CD4-positive, alpha-beta T cell (primary cell): ENCODE measurements around the gene HLCS. TPM values are rescaled to one million over a fixed set of nuclear protein-coding genes. Genes with fewer than 3 reads are reported as not detected.
"Not testable (repeated sequence)": the region's sequence is repeated elsewhere in the genome, so short reads cannot be mapped to it uniquely, and the experiment has no call there.

Experiments
- ATAC-seq: fragments of 200-7000 bp; cut with Tn5 transposase; one replicate; pipeline ENCODE4 v1.10.0; 2022; ENCODE audit warnings: mild to moderate bottlenecking; ENCODE audit not compliant: poor library complexity
- CTCF ChIA-PET: fragments of 350-600 bp; sonication (Branson Sonifier 250); formaldehyde crosslinking; loops from one replicate; lab custom pipeline; 2021; ENCODE audit warnings: antibody characterized with exemption, inconsistent platforms; lab: Charles Lee
- POLR2A ChIA-PET: fragments of 350-600 bp; sonication (Branson Sonifier 250); formaldehyde crosslinking; loops from one replicate; lab custom pipeline; 2021; ENCODE audit warnings: antibody characterized with exemption, inconsistent platforms; lab: Charles Lee
- DNase-seq, 14 experiments: peaks; one replicate each; pipeline ENCODE4 v3.0.0-alpha.2; 2013 to 2020; ENCODE audit warnings: mixed read lengths in 2 of 14
- H3K27ac ChIP-seq, 2 donors: one replicate each; pipeline versions ENCODE4 v1.5.1 to v1.7.0; 2013; ENCODE audit warnings: low read length in 2 of 2, low read depth in 1 of 2, mild to moderate bottlenecking in 1 of 2
- H3K27me3 ChIP-seq, 2 experiments: 1 replicate in 1 of 2; 2 replicates in 1 of 2; pipeline versions ENCODE4 v1.6.1 to v1.7.0; 2013; ENCODE audit warnings: low read length in 2 of 2, control low read depth in 1 of 2, mild to moderate bottlenecking in 1 of 2, moderate library complexity in 1 of 2; ENCODE audit not compliant: insufficient read depth in 2 of 2, control insufficient read depth in 1 of 2
- H3K36me3 ChIP-seq: one replicate; pipeline ENCODE4 v1.6.1; 2013; ENCODE audit warnings: low read length, control low read depth; ENCODE audit not compliant: insufficient read depth
- H3K4me1 ChIP-seq: one replicate; pipeline ENCODE4 v1.6.1; 2013; ENCODE audit warnings: low read length, control low read depth; ENCODE audit not compliant: insufficient read depth
- H3K4me3 ChIP-seq: one replicate; pipeline ENCODE4 v1.5.1; 2013; ENCODE audit warnings: mild to moderate bottlenecking, low read length, moderate library complexity
- H3K9me3 ChIP-seq, 2 experiments: 1 replicate in 1 of 2; 2 replicates in 1 of 2; pipeline versions ENCODE4 v1.6.1 to v1.7.0; 2013; ENCODE audit warnings: low read length in 2 of 2, mild to moderate bottlenecking in 2 of 2, control low read depth in 1 of 2, moderate library complexity in 1 of 2; ENCODE audit not compliant: control insufficient read depth in 1 of 2, insufficient read depth in 1 of 2
- H3K27ac Mint-ChIP-seq: one replicate; pipeline ENCODE4 v1.8.0; 2020; ENCODE audit warnings: mixed read lengths
- H3K27me3 Mint-ChIP-seq: one replicate; pipeline ENCODE4 v1.8.0; 2021; ENCODE audit warnings: mixed read lengths
- H3K36me3 Mint-ChIP-seq: one replicate; pipeline ENCODE4 v1.8.0; 2021; ENCODE audit warnings: low read depth, mixed read lengths
- H3K4me1 Mint-ChIP-seq: one replicate; pipeline ENCODE4 v1.8.0; 2021; ENCODE audit warnings: low read depth, mixed read lengths
- H3K4me3 Mint-ChIP-seq: one replicate; pipeline ENCODE4 v1.8.0; 2020; ENCODE audit warnings: mild to moderate bottlenecking, mixed read lengths
- H3K9me3 Mint-ChIP-seq: one replicate; pipeline ENCODE4 v1.8.0; 2020; ENCODE audit warnings: mixed read lengths
- CTCF ChIP-seq: fragments of 200-600 bp; IDR thresholded peaks from one replicate; pipeline ENCODE4 v1.8.0; 2022; ENCODE audit warnings: antibody characterized with exemption, mild to moderate bottlenecking
- intact Hi-C, 2 experiments: fragments of 100-400 bp; cut with DNase I in 1 of 2; cut with micrococcal nuclease in 1 of 2; formaldehyde crosslinking; loops; one replicate each; pipeline versions ENCODE4 v1.15.1 to v1.9.0; 2023 to 2025; cut with DNase I, micrococcal nuclease
- total RNA-seq, 174 experiments: library from RNA in 2 of 174; stranded (reverse) in 2 of 174; gene quantifications; one replicate each; pipeline ENCODE4 v1.2.3 and lab custom pipeline; 2021 to 2026

Gene HLCS
- total RNA-seq, 2 experiments from 2014 or later, result 8.1 to 10.0 TPM

- H3K27ac ChIP-seq, result no peak overlapping the region
- no peak for TF ChIP-seq CTCF
- no peaks in the 10 kb centered on the region for H3K4me1 Mint-ChIP-seq
- H3K27ac Mint-ChIP-seq, result no peak overlapping the region
- intact Hi-C loops, result no loop called here
- H3K4me1 ChIP-seq, result no peaks in the 10 kb centered on the region
- POLR2A ChIA-PET, result no interaction called here
- no peaks in the 10 kb centered on the region for H3K27me3 Mint-ChIP-seq
- no peaks in the 10 kb centered on the region for H3K27me3 ChIP-seq
- no peaks in the 10 kb centered on the region for H3K9me3 ChIP-seq
- no peak overlapping the region for H3K4me3 Mint-ChIP-seq
- peaks cover 25% of the 10 kb centered on the region for H3K36me3 Mint-ChIP-seq
- DNase-seq (no peak), ATAC-seq (no peak)
- no peak overlapping the region for H3K4me3 ChIP-seq
- H3K9me3 Mint-ChIP-seq, result no peaks in the 10 kb centered on the region
- CTCF ChIA-PET, result no interaction called here
- H3K36me3 ChIP-seq, result no peaks in the 10 kb centered on the region
Measured at GRCh38 chr21:36820176-36821031, 146.1 kb downstream of the HLCS start.

- H3K4me1 Mint-ChIP-seq, result no peaks in the 10 kb centered on the region
- ChIA-PET CTCF (no interaction called here), POLR2A (no interaction called here)
- Histone ChIP-seq H3K27me3 (no peaks in the 10 kb centered on the region), H3K36me3 (no peaks in the 10 kb centered on the region), H3K4me1 (no peaks in the 10 kb centered on the region), H3K27ac (no peak overlapping the region), H3K9me3 (no peaks in the 10 kb centered on the region), H3K4me3 (no peak overlapping the region)
- H3K4me3 Mint-ChIP-seq, result no peak overlapping the region
- DNase-seq (no peak), ATAC-seq (no peak)
- no peaks in the 10 kb centered on the region for H3K9me3 Mint-ChIP-seq
- no peak for TF ChIP-seq CTCF
- no peak overlapping the region for H3K27ac Mint-ChIP-seq
- intact Hi-C loops, result no loop called here
- H3K27me3 Mint-ChIP-seq, result no peaks in the 10 kb centered on the region
- H3K36me3 Mint-ChIP-seq, result peaks cover 11% of the 10 kb centered on the region
Measured at GRCh38 chr21:36817732-36818450, 148.6 kb downstream of the HLCS start.

GRCh38 chr21:36816561-36817130, 149.8 kb downstream of the HLCS start:
- intact Hi-C loops, result no loop called here
- no peak overlapping the region for H3K27ac Mint-ChIP-seq
- CTCF ChIA-PET, result no interaction called here

GRCh38 chr21:36816026-36816425, 150.4 kb downstream of the HLCS start:
- H3K36me3 ChIP-seq, H3K27me3 Mint-ChIP-seq, H3K4me3 ChIP-seq, H3K27ac ChIP-seq, H3K36me3 Mint-ChIP-seq, intact Hi-C loops, H3K4me1 ChIP-seq, H3K4me1 Mint-ChIP-seq, DNase-seq, H3K4me3 Mint-ChIP-seq, CTCF ChIA-PET, H3K27ac Mint-ChIP-seq, H3K27me3 ChIP-seq, ATAC-seq, H3K9me3 Mint-ChIP-seq, H3K9me3 ChIP-seq, POLR2A ChIA-PET: not testable (repeated sequence)

More at GRCh38 chr21:36816561-36817130, 149.8 kb downstream of the HLCS start:
- no peak overlapping the region for H3K27ac ChIP-seq
- no peak for ATAC-seq
- H3K9me3 ChIP-seq, result no peaks in the 10 kb centered on the region
- H3K9me3 Mint-ChIP-seq, result no peaks in the 10 kb centered on the region
- peaks cover 5% of the 10 kb centered on the region for H3K36me3 Mint-ChIP-seq
- no peak overlapping the region for H3K4me3 Mint-ChIP-seq
- H3K4me1 Mint-ChIP-seq, result no peaks in the 10 kb centered on the region
- H3K4me3 ChIP-seq, result no peak overlapping the region
- POLR2A ChIA-PET, result no interaction called here
- TF ChIP-seq CTCF, result no peak
- H3K27me3 Mint-ChIP-seq, result no peaks in the 10 kb centered on the region
- no peaks in the 10 kb centered on the region for H3K27me3 ChIP-seq
- H3K36me3 ChIP-seq, result no peaks in the 10 kb centered on the region
- H3K4me1 ChIP-seq, result no peaks in the 10 kb centered on the region
- no peak for DNase-seq
